Ishikawa (cell line): Measurements from ENCODE around the gene DISP2.

Experiments
- EP300 ChIP-seq: IDR thresholded peaks from 2 replicates; pipeline ENCODE4 v1.6.1; 2012; ENCODE audit warnings: borderline replicate concordance
- REST ChIP-seq: IDR thresholded peaks from 2 replicates; pipeline ENCODE4 v1.6.1; 2012; ENCODE audit warnings: low read depth, mild to moderate bottlenecking

DNA sequence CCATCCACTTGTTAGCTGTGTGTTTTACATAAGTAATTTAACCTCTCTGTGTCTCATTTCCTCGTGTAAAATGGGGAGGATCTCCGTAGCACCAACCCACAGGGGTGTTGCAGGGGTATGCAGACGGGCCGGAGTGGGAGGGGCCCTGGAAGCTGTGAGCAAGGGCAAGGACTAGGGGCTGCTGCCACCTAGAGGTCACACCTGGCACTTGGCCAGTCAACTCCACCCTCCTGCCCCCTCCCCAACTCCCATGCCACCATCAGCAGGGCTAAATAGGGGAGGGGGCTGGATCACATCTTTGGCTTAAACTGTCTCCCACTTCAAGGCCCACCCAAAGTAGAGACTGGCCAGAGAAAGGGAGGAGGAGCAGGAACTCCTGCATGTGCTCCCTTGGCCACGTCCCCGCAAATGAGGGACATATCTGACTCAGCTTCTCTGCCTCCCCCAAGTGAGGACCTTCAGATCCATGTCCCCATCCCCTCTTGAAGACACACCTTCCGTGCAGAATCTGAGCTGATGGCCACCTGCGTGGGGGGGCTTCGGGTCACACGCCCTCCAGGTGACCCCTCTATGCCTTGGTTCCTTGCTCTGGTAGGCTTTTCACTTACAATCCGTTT, 19.9 kb upstream of the DISP2 start:
- TF ChIP-seq EP300 (no peak), REST (no peak)
